NCI-H82 treated with DMSO at 0.1 percent for 48 hours (cell line): Measurements from ENCODE around the gene HAND2.

Source experiments
- DNase-seq: peaks from one replicate; lab custom pipeline; 2025; ENCODE audit not compliant: unreplicated experiment; lab: John Stamatoyannopoulos, UW

Gene HAND2

GRCh38 chr4:173529477-173530325 is at the start of gene HAND2:
TSS of gene HAND2 (minus strand) at chr4:173530229. CDS start at chr4:173529289, 940 bp downstream.
- DNase-seq: no peak

GRCh38 chr4:173578956-173579355 is 48.9 kb upstream of the HAND2 start:
- no peak for DNase-seq

GRCh38 chr4:173577963-173578362 is 47.9 kb upstream of the HAND2 start:
- DNase-seq: no peak

- no peak for DNase-seq
Measured at GRCh38 chr4:173575482-173576152, 45.6 kb upstream of the HAND2 start.

GRCh38 chr4:173573725-173574124 is 43.7 kb upstream of the HAND2 start:
- no peak for DNase-seq

GRCh38 chr4:173573286-173573685 is 43.3 kb upstream of the HAND2 start:
- DNase-seq: no peak

GRCh38 chr4:173572493-173573129 is 42.6 kb upstream of the HAND2 start:
- DNase-seq: no peak

GRCh38 chr4:173571620-173572019 is 41.6 kb upstream of the HAND2 start:
- no peak for DNase-seq

GRCh38 chr4:173565281-173565680 is 35.3 kb upstream of the HAND2 start:
- DNase-seq: no peak

- DNase-seq: no peak
Measured at GRCh38 chr4:173564461-173564860, 34.4 kb upstream of the HAND2 start.

- no peak for DNase-seq
Measured at GRCh38 chr4:173560896-173561295, 30.9 kb upstream of the HAND2 start.

GRCh38 chr4:173556398-173557131 is 26.5 kb upstream of the HAND2 start:
- no peak for DNase-seq

GRCh38 chr4:173547889-173548288 is 17.9 kb upstream of the HAND2 start:
- DNase-seq: no peak

GRCh38 chr4:173546776-173547175 is 16.7 kb upstream of the HAND2 start:
- no peak for DNase-seq

- no peak for DNase-seq
Measured at GRCh38 chr4:173545440-173545839, 15.4 kb upstream of the HAND2 start.

GRCh38 chr4:173543266-173543665 is 13.2 kb upstream of the HAND2 start:
- no peak for DNase-seq

GRCh38 chr4:173539986-173540385 is 10.0 kb upstream of the HAND2 start:
- no peak for DNase-seq

GRCh38 chr4:173538909-173539445 is 8.9 kb upstream of the HAND2 start:
- DNase-seq: no peak

- DNase-seq: no peak
Measured at GRCh38 chr4:173538148-173538908, 8.3 kb upstream of the HAND2 start.

GRCh38 chr4:173537613-173538147 is 7.7 kb upstream of the HAND2 start:
- DNase-seq: no peak
